GM19324 (cell line): ENCODE results near the gene INPP5F.

Source experiments
- ATAC-seq: cut with Tn5 transposase; IDR thresholded peaks from one replicate; pipeline ENCODE4 v1.9.1; 2021; ENCODE audit warnings: mild to moderate bottlenecking, moderate library complexity; ENCODE audit not compliant: unreplicated experiment, low FRiP score

INPP5F gene, protein sequence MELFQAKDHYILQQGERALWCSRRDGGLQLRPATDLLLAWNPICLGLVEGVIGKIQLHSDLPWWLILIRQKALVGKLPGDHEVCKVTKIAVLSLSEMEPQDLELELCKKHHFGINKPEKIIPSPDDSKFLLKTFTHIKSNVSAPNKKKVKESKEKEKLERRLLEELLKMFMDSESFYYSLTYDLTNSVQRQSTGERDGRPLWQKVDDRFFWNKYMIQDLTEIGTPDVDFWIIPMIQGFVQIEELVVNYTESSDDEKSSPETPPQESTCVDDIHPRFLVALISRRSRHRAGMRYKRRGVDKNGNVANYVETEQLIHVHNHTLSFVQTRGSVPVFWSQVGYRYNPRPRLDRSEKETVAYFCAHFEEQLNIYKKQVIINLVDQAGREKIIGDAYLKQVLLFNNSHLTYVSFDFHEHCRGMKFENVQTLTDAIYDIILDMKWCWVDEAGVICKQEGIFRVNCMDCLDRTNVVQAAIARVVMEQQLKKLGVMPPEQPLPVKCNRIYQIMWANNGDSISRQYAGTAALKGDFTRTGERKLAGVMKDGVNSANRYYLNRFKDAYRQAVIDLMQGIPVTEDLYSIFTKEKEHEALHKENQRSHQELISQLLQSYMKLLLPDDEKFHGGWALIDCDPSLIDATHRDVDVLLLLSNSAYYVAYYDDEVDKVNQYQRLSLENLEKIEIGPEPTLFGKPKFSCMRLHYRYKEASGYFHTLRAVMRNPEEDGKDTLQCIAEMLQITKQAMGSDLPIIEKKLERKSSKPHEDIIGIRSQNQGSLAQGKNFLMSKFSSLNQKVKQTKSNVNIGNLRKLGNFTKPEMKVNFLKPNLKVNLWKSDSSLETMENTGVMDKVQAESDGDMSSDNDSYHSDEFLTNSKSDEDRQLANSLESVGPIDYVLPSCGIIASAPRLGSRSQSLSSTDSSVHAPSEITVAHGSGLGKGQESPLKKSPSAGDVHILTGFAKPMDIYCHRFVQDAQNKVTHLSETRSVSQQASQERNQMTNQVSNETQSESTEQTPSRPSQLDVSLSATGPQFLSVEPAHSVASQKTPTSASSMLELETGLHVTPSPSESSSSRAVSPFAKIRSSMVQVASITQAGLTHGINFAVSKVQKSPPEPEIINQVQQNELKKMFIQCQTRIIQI

DNA sequence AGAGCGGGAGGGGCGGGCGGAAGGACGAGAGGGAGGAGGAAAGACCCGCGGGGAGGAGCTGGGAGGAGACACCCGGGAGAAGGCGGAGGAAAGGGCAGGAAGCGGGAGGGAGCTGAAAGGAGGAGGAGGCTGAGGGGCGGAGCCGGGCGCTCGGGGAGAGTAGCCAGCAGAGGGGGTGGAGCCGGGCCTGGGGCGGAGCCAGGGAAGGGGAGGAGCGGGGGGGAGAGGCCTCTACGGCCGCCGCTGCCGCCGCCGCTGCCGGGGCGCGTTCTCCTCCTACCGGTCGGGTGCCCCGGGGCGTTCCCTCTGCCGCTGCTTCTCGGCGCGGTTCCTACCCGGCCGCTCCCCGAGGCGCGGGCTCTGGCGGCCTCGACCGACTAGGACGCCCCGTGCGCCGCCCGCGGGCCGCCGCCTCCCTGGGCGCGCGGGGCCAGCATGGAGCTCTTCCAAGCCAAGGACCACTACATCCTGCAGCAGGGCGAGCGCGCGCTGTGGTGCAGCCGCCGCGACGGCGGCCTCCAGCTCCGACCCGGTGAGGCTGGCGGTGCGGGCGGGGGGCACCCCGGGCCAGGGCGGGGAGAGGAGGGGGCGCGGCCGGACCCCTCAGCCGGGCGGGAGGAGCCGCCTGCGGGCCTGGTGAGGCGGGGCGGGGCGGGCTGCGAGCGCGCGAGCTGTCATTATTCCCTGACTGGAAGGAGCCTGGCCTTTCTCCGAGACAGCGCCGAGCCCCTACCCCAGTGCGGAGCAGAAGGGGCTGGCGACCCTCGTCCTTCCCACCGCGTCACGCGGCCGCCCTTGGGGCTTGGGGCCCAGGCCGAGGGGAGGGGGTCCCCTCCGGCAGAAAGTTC, at the start of gene INPP5F:
TSS of gene INPP5F (plus strand) at position 223 of the 848 bp plus-strand sequence. CDS start at position 436, 213 bp downstream.
- peak; percentile 88 for ATAC-seq

DNA sequence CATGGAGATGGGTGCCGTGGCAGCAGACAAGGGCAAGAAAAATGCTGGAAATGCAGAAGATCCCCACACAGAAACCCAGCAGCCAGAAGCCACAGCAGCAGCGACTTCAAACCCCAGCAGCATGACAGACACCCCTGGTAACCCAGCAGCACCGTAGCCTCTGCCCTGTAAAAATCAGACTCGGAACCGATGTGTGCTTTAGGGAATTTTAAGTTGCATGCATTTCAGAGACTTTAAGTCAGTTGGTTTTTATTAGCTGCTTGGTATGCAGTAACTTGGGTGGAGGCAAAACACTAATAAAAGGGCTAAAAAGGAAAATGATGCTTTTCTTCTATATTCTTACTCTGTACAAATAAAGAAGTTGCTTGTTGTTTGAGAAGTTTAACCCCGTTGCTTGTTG, 48.7 kb upstream of the INPP5F start:
- no peak for ATAC-seq

DNA sequence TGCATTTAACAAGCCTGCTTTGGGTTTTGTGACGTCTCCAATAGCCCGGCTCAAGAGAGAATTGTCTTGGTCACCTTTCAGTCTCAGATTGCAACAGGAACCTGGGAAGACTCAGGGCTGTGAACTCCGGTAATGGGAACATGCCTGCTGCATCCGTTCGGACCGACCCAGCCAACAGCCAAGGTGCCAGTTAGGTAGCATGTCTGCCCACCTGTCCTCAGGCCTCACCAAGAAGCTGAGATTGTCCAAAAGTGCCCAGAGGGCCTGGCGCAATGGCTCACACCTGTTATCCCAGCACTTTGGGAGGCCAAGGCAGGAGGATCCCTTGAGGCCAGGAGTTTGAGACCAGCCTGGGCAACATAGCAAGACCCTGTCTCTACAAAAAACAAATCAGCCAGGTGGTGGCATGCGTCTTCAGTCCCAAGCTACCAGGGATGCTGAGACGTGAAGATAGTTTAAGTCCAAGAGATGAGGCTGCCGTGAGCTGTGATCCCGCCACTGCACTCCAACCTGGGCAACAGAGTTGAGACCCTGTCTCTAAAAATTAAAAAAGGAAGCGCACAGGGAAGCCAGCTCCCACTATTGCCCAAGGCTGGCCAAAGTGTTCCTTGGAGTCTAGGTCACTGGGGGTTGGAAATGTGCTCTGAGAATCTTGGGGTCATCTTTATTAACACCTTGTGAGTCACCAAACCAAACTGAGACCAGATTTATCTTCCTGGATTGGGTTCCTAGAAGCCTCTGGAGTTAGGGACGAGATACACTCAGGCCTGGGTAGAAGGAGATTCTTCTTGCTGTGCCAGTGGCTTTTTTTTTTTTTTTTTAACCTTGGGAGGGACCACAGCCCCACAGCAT, 47.7 kb upstream of the INPP5F start:
- ATAC-seq: no peak

DNA sequence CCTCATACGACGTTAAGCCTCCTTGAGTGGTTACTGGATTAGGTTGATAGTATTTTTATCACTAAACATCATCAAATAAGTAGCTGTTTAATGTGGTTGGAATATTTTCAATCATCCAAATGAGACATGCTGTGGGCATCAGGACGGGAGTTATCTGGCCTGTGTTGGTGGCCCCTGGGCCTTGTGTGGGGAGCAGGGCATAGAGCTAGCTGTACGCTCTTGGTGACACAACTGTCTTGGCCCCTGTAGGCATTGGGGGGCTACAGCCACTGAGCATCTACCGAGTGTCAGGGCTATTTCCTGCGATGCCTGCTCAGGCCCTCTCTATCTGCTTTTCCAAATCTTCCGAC, 46.4 kb upstream of the INPP5F start:
- ATAC-seq: no peak

DNA sequence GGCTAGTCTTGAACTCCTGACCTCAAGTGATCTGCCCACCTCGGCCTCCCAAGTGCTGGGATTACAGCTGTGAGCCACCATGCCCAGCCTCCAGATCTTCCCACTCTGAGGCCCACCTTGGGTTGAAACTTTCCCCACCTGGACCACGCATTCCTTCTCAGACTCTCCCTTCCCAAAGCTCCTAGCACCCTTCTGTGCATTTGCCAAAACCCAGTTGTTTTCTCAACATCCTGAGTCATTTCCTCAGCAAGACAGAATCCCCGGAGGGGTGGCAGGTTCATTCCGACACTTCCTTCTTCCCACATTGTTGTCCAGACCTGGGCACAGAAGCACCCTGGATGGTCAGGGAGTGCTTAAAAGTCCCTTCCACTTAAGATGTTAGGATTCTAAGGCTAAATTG, 45.8 kb upstream of the INPP5F start:
- ATAC-seq: no peak

DNA sequence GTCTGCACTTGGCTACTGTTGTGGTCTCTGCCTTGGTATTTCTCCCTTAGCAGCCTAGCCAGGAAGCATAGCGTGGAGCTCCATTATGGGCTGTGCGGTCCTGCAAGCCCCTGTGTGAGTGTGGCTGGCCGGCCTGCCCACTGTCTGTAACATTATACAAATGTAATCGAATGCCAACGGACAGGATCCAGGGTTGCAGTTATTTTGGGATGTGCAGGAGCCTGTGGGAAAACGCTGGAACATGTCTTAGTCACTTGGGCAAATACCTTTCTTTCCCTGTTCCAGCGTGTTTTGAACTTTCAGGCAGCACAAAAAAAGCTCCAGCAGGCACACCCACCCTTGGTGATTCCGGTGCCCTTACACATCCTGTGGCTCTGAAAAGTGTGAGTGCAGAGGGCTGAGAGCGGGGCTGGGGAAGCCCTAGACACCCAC, 45.2 kb upstream of the INPP5F start:
- no peak for ATAC-seq

DNA sequence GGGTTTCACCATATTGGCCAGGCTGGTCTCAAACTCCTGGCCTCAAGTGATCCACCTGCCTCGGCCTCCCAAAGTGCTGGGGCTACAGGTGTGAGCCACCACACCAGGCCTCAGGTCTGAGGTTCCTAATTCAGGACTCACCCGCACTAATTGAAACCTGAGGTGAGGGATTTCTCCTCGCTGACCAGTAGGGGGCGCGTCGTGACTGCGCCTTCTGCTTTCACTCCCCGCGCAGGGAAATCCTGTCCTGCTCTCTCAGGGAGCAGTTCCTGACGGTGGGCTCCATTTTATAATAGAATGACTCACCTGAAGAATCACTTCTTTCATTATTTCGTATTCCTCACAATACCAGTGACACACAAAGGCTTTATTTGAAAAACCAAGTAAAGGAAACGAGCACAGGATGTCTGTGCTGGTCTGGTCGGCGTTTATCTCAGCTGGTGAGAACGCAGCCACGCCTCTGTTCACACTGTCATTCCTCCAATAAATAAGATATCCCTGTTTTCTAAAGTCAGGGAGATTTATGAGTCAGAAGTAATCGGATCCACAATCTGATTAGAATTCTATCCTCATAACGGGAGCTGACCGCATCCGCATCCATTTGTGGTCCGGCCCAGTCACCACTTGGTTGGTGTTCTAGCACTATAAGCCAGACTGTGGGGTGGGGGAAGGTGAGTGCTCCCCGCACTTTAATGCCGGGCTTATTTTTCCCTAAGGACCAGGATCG, 39.2 kb upstream of the INPP5F start:
- ATAC-seq: peak; percentile 61

DNA sequence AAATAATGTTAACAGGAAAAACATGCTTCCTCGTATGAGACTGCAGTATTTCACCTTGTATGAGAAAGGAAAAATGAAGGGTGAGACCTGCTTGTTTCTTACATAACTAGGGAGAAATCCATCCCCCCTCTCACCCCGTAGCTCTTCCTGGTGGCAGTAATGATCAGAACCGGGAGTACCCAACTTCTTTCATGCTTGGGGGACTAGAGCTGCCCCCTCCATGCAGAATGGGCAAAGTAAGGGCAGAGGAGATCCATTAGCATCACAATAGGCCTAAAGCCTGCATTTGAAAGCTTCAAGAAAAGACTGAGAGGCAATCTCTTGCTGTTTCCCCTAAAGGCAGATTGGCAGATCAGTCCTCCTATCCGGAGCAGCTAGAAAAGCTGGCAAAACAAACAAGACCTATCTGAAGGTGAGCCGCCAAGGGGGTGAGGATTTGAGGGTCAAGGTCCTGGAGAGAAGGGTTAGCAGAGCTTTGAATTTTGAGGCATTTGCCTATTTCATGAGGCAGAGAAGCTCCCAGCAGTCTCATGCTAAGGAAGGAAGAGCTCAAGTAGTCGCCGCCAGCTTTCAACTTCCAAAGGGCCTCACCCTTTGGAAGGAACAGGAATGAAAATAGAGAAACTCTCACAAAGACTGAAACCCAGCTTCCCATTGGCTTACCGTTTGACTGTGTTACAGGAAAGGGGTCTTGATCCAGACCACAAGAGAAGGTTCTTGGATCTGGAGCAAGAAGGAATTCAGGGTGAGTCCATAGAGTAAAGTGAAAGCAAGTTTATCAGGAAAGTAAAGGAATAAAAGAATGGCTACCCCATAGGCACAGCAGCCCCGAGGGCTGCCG, 38.4 kb upstream of the INPP5F start:
- no peak for ATAC-seq

DNA sequence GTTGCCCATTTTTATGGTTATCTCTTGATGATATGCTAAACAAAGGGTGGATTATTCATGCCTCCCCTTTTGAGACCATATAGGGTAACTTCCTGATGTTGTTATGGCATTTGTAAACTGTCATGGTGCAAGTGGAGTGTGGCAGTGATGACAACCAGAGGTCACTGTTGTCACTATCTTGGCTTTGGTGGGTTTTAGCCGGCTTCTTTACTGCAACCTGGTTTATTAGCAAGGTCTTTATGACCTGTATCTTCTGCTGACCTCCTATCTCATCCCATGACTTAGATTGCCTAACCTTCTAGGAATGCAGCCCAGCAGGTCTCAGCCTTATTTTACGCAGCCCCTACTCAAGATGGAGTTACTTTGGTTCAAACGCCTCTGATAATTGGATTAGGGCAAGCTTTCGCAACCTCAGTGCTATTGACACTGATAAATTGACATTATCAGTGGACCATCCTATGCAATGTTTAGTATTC, 37.8 kb upstream of the INPP5F start:
- ATAC-seq: no peak

DNA sequence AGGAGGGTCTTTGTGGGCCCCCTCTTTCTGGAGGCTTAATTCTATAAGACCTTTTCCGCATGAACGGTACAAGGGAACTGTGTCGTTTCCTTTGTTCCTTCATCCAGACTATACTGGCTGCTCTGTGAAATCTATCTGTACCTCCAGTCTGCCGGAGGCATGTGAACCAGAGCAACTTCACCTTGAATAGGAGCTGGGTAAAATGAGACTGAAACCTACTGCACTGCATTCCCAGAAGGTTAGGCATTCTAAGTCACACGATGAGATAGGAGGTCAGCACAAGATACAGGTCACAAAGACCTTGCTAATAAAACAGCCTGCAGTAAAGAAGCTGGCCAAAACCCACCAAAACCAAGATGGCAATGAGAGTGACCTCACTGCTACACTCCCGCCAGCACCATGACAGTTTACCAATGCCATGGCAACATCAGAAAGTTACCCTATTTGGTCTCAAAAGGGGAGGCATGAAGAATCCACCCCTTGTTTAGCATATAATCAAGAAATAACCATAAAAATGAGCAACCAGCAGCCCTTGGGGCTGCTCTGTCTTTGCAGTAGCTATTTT, 36.8 kb upstream of the INPP5F start:
- ATAC-seq: no peak

DNA sequence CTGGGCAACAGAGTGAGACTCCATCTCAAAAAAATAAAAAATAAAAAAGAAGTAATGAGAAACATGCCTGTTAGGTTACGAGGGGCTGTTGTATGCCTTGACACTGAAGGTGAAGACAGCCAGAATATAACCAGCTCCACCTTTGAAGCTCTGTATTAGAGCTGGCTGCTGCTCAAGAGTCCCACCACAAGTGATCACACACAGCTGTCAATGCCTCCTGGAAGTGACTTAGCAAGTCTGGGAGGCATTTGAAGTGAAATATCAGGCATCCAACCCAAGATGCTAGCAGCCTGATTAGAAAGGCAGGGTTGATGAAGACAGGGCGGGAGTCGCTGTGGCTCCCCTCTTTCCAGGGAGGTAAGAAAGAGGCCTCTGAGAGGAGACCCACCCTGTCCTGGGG, 34.1 kb upstream of the INPP5F start:
- ATAC-seq: no peak

DNA sequence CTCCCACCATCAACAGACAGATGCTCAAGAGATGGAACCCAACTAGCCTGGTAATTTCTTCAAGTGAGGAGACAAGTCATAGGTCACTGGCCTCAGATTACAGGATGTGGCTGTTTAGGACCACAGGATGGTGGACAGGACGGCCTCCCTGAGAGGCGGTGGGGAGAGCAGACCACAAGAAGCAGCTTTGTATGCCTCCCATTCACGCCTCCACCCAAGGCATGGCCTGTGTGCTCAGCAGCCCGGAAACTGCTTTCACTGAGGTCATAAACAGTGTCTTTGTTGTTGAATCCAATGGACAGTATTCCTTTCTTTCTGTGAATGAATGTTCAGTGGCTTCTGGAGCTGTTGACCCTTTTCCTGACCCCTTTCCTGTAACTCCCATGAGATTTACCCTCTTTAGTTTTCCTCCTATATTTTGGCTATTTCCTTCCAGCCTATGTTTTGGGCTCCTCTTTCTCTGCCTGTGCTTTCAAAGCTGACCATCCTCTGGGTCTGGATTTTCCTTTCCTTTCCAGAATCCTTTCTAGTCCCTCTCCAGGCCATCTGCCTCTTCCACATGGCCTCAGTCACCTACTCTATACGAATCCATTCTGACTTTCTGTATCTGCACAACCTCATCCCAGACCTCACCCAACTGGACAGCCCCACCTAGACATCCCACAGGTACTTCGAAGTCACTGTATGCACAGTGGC, 32.4 kb upstream of the INPP5F start:
- ATAC-seq: no peak

DNA sequence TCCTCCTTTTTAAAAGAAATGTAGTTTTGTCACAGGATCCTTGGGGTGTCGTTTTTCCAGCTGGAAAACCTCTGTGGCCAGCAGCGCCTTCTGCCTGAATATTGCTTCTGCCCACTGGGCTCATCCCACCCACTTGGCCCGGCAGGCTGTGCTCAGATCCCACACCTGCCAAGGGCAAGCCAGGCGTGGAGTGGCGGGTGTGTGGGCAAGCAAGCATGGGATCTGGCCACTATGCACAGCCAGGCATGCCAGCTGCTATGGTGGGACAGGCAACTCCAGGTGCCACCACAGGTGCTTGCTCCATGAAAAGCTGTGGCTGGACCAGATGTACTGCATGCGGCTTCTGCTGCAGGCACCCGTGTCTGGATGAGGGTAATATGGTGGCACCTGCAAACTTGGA, 31.2 kb upstream of the INPP5F start:
- no peak for ATAC-seq

DNA sequence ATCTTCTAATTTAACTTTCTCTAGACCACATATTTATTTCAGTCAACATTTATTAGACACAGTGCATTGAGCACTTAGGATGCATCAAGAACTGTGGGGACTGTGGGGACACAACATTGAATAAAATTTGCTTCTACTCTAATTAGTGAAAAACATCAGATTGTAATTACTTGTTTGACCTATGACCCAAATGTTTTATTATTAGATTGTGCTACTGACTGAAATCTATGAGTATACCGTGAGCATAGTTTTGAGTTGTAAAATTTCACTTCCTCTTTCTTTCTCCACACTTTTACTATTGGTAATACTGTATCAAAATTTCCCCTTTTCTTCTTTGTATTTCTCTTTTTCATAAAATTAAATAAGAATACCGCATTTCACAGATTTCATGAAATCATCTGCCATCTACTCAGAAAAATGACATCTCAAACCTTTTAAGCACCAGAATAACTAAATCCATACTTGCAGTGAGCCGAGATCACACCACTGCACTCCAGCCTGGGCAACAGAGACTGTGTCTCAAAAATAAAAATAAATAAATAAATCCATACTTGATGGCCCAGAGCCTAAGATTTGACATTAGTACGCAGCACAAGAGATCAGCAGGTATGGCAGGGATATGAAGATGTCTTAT, 25.4 kb upstream of the INPP5F start:
- no peak for ATAC-seq

DNA sequence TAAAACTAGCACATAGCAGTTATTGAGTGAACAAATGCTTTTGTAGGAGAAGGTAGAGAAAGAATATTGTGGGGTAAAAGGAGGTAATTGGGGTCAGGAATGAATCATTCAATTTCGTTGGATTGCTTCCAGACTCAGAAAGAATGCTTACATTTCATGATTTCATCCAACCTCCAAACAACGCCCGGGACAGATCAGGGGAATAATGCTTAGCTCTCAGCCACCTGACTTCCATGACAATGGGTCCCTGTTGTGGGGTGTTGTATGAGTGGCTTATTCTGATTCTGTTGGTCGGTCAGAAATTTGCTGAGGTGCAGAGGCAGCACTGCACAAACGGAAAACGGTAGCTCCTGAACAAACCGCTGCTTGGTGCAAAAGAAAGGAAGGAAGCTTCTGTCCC, 24.0 kb upstream of the INPP5F start:
- no peak for ATAC-seq

DNA sequence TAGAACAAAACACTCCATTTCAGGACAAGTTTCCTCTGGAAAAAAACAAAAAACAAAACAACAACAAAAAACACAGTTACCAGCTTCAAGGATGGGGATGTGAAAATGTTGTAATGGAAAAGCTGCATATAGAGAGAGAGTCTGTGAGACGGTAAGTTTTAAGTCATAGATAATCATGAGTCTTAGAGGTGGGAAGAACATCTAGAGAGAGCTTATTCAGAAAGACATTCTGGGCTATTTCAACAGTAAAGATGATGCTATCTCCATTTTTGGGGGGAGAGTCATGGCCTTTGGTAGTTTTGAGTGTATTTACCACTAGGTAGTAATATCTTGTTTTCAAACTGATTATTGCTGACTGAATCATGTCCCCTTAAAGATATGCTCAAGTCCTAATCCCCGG, 23.3 kb upstream of the INPP5F start:
- no peak for ATAC-seq
